Heart right ventricle (tissue), 16 donors: ENCODE data around the gene REEP1. TPM values are rescaled to one million over a fixed set of nuclear protein-coding genes. Genes with fewer than 3 reads are reported as not detected.
A peak's percentile ranks its signal among the peaks of the same experiment; 100 is the strongest.

Experiments used
- ATAC-seq, 8 donors: fragments of 200-7000 bp; cut with Tn5 transposase; one replicate each; pipeline ENCODE4 v1.9.1; 2020; ENCODE audit warnings: mild to moderate bottlenecking in 8 of 8, moderate library complexity in 8 of 8, moderate number of reproducible peaks in 1 of 8
- DNase-seq, 2 donors: peaks; one replicate each; pipeline ENCODE4 v3.0.0-alpha.2; 2020
- H3K27ac ChIP-seq, 10 donors: fragments of 200-600 bp; sonication (generic) in 2 of 10; one replicate each; pipeline versions ENCODE4 v1.5.0 to v1.8.0; 2020 to 2022; ENCODE audit warnings: mild to moderate bottlenecking in 3 of 10
- H3K27me3 ChIP-seq, 7 donors: fragments of 200-600 bp; one replicate each; pipeline ENCODE4 v1.8.0; 2021 to 2022; ENCODE audit warnings: mild to moderate bottlenecking in 2 of 7
- H3K36me3 ChIP-seq, 9 donors: fragments of 200-600 bp; sonication (generic) in 1 of 9; one replicate each; pipeline versions ENCODE4 v1.5.0 to v1.8.0; 2020 to 2022; ENCODE audit warnings: mild to moderate bottlenecking in 2 of 9
- H3K4me1 ChIP-seq, 9 donors: fragments of 200-600 bp; sonication (generic) in 1 of 9; one replicate each; pipeline versions ENCODE4 v1.5.0 to v1.8.0; 2020 to 2022; ENCODE audit warnings: mild to moderate bottlenecking in 4 of 9
- H3K4me3 ChIP-seq, 10 donors: fragments of 200-600 bp; sonication (generic) in 2 of 10; one replicate each; pipeline versions ENCODE4 v1.5.0 to v1.8.0; 2020 to 2022; ENCODE audit warnings: mild to moderate bottlenecking in 7 of 10, moderate library complexity in 2 of 10
- H3K9me3 ChIP-seq, 11 donors: fragments of 200-600 bp in 10 of 11; sonication (generic) in 2 of 11; one replicate each; pipeline versions ENCODE4 v1.5.0 to v1.8.0; 2013 to 2022; ENCODE audit warnings: mild to moderate bottlenecking in 2 of 11, control low read depth in 1 of 11, moderate library complexity in 1 of 11
- CTCF ChIP-seq, 9 donors: fragments of 200-600 bp; sonication (generic) in 2 of 9; IDR thresholded peaks; one replicate each; pipeline versions ENCODE4 v1.5.0 to v1.8.0; 2021 to 2022; ENCODE audit warnings: antibody characterized with exemption in 9 of 9, mild to moderate bottlenecking in 5 of 9, moderate library complexity in 1 of 9
- WGBS, 2 donors: extraction: QIAGEN DNeasy Blood & Tissue Kit; methylation state at CpG; one replicate each; pipeline ENCODE4 v1.1.7; 2013; ENCODE audit warnings: inconsistent platforms in 1 of 2; 5-methylcytosine and 5-hydroxymethylcytosine counted together
- intact Hi-C, 10 donors: fragments of 100-400 bp; cut with DNase I; formaldehyde crosslinking; loops; one replicate each; pipeline versions ENCODE4 v1.11.1 to v1.14.2; 2022
- polyA plus RNA-seq, 2 donors: library from polyadenylated mRNA; stranded (reverse); fragments of 200-250 nt; gene quantifications; one replicate each; pipeline ENCODE4 v1.2.3, GENCODE V29; 2013
- total RNA-seq, 10 donors: library from RNA; stranded (reverse); fragmentation: NEBNext Ultra II Directional in 3 of 10; extraction: Animal tissue kit (Norgen Biotek cat#: 25700) in 3 of 10; gene quantifications; one replicate each; pipeline versions ENCODE4 v1.2.1 to v1.2.4, GENCODE V29; 2021 to 2023
- donor health status: Arrhythmogenic right ventricular cardiomyopathy.
- donor health status: ischemic (EF 13 %, LVEDD 7.1; RV severe dilation, severe dysfunction).
- donor health status: healthy with polysubstance abuse.
- donor health status: DM: no; HTN: yes; CAD: no.
- donor health status: DM: no; HTN: no; CAD: no.
- donor health status: ischemic (EF 25% LVEDD 6.9; RV normal size, moderate dysfunction).
- donor health status: ischemic (EF 25% LVEDD 5.7; RV mildly dilated, moderate dysfunction).
- donor health status: healthy.
- donor health status: DM: yes; HTN: yes; CAD: no.
- donor health status: Ischemic cardiomyopathy.
- donor health status: ischemic (EF 35%, LVEDD 5.7; RV mildly dilated, moderate dysfunction).
- donor health status: nonischemic (EF 11% LVEDD 7.7; RV severe dilation, severe dysfunction).
- donor health status: DM: yes; HTN: yes; CAD: no.
- donor health status: PGD.
- donor health status: ischemic (EF 29% LVEDD 5.4; RV normal size, mild dysfunction).
- donor health status: nonischemic (EF 23%, LVEDD 6.1; RV moderate dilation, normal function).

The REEP1 gene
- total and polyA plus RNA-seq, 12 donors: 15.2 to 30.5 (median 25.6) TPM

GRCh38 chr2:86308356-86308755 is 29.1 kb downstream of the REEP1 start:
- WGBS, 2 donors: 85 to 87% methylated on average over 8 of the region's 8 CpGs
- no peak for TF ChIP-seq CTCF (IDR thresholded peaks at IDR 0.05)
- no peaks in the 10 kb centered on the region for H3K36me3 ChIP-seq
- peaks cover 0 to 25% (median 8%) of the 10 kb centered on the region in 9 donors for H3K4me1 ChIP-seq
- no peaks in the 10 kb centered on the region for H3K27me3 ChIP-seq
- no peaks in the 10 kb centered on the region for H3K9me3 ChIP-seq
- H3K4me3 ChIP-seq: no peak overlapping the region
- H3K27ac ChIP-seq: peak overlapping the region in 1 of 10 donors; percentile 57
- intact Hi-C loops: loop anchor here in 1 of 10 donors (5.0 kb wide), 1 partner anchor 59 kb away; no protein-coding TSS in a partner anchor
- DNase-seq (no peak), ATAC-seq (peak in 1 of 8 donors; percentile 15)

- no peak for TF ChIP-seq CTCF (IDR thresholded peaks at IDR 0.05)
- WGBS, 2 donors: 94 to 96% methylated on average over 7 of the region's 7 CpGs
- peaks cover 0 to 28% (median 10%) of the 10 kb centered on the region in 9 donors for H3K4me1 ChIP-seq
Observed at GRCh38 chr2:86307431-86307830, 30.0 kb downstream of the REEP1 start.

GRCh38 chr2:86305915-86306254 is 31.5 kb downstream of the REEP1 start:
- no peak for DNase-seq
- intact Hi-C loops: loop anchor here in 1 of 10 donors (5.0 kb wide), 1 partner anchor 61 kb away; no protein-coding TSS in a partner anchor
- TF ChIP-seq CTCF (IDR thresholded peaks at IDR 0.05): no peak
- ATAC-seq: no peak
- no peak overlapping the region for H3K27ac ChIP-seq
- no peaks in the 10 kb centered on the region for H3K9me3 ChIP-seq
- H3K4me3 ChIP-seq: no peak overlapping the region
- H3K36me3 ChIP-seq: no peaks in the 10 kb centered on the region
- peaks cover 6 to 41% (median 23%) of the 10 kb centered on the region in 9 donors for H3K4me1 ChIP-seq
- H3K27me3 ChIP-seq: no peaks in the 10 kb centered on the region
- WGBS, 2 donors: 89% methylated on average over 5 of the region's 5 CpGs

More at GRCh38 chr2:86307431-86307830, 30.0 kb downstream of the REEP1 start:
- intact Hi-C loops: loop anchor here in 1 of 10 donors (5.0 kb wide), 1 partner anchor 60 kb away; no protein-coding TSS in a partner anchor
- ATAC-seq (no peak), DNase-seq (no peak)
- no peak overlapping the region for H3K4me3 ChIP-seq
- no peaks in the 10 kb centered on the region for H3K9me3 ChIP-seq
- H3K27me3 ChIP-seq: no peaks in the 10 kb centered on the region
- H3K36me3 ChIP-seq: no peaks in the 10 kb centered on the region
- H3K27ac ChIP-seq: no peak overlapping the region

GRCh38 chr2:86305195-86305914 is 32.1 kb downstream of the REEP1 start:
- WGBS, 2 donors: 82 to 87% methylated on average over 5 of the region's 5 CpGs
- no peaks in the 10 kb centered on the region for H3K9me3 ChIP-seq
- intact Hi-C loops: loop anchor here in 1 of 10 donors (5.0 kb wide), 1 partner anchor 62 kb away; no protein-coding TSS in a partner anchor

More at GRCh38 chr2:86305195-86305914, 32.1 kb downstream of the REEP1 start:
- no peak for DNase-seq
- Histone ChIP-seq H3K4me3 (no peak overlapping the region), H3K36me3 (no peaks in the 10 kb centered on the region), H3K4me1 (peaks cover 6 to 46% (median 23%) of the 10 kb centered on the region in 9 donors), H3K27ac (no peak overlapping the region), H3K27me3 (no peaks in the 10 kb centered on the region)
- no peak for TF ChIP-seq CTCF (IDR thresholded peaks at IDR 0.05)
- ATAC-seq: no peak
